ENCODE results near the gene SMIM38. TPM values are rescaled to one million over a fixed set of nuclear protein-coding genes. Genes with fewer than 3 reads are reported as not detected.

The SMIM38 gene
- total RNA-seq, 2 donors from 2014 or later, result 3.0 to 4.2 TPM

DNA sequence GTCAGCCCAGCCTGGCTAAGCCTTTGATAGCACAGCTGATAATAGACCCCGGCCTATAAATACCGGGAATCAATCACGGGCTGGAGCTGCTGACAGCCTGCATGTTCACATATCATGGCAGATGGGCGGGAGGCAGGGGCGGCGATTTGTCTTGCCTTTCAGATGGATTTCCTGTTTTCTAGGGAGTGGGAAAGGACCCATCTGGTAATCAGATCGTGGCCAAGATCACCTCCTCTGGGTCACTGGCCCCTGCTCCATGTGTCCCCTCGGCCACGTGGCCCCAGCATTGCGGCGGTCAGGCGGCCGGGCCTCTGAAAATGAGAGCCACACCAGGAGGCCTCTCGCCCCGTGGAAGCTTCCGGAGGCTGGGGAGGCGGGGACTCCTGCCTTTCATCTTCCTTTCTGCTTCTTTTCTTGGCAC is 36.6 kb downstream of the SMIM38 start:
- Histone ChIP-seq H3K27ac (no peak overlapping the region), H3K27me3 (replicated peaks; ENCODE audit: insufficient read depth) (no peaks in the 10 kb centered on the region), H3K4me3 (no peak overlapping the region), H3K36me3 (no peaks in the 10 kb centered on the region), H3K4me1 (ENCODE audit: control insufficient read depth in 1 of 2, low read depth in 2 of 2) (no peaks in the 10 kb centered on the region), H3K9me3 (no peaks in the 10 kb centered on the region)
- DNase-seq (ENCODE audit: low spot score) (no peak), ATAC-seq (ENCODE audit: insufficient number of reproducible peaks, low FRiP score, low read depth) (no peak)
- TF ChIP-seq, protein P1, sequence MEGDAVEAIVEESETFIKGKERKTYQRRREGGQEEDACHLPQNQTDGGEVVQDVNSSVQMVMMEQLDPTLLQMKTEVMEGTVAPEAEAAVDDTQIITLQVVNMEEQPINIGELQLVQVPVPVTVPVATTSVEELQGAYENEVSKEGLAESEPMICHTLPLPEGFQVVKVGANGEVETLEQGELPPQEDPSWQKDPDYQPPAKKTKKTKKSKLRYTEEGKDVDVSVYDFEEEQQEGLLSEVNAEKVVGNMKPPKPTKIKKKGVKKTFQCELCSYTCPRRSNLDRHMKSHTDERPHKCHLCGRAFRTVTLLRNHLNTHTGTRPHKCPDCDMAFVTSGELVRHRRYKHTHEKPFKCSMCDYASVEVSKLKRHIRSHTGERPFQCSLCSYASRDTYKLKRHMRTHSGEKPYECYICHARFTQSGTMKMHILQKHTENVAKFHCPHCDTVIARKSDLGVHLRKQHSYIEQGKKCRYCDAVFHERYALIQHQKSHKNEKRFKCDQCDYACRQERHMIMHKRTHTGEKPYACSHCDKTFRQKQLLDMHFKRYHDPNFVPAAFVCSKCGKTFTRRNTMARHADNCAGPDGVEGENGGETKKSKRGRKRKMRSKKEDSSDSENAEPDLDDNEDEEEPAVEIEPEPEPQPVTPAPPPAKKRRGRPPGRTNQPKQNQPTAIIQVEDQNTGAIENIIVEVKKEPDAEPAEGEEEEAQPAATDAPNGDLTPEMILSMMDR (IDR thresholded peaks at IDR 0.05), result no peak

- H3K27ac ChIP-seq, result no peak overlapping the region
- TF ChIP-seq, protein P1 (IDR thresholded peaks at IDR 0.05), result no peak
Observed at GRCh38 chr11:69193151-69193550, 37.4 kb downstream of the SMIM38 start.

GRCh38 chr11:69193629-69194028 is 37.9 kb downstream of the SMIM38 start:
- H3K4me1 ChIP-seq (ENCODE audit: control insufficient read depth in 1 of 2, low read depth in 2 of 2), result no peaks in the 10 kb centered on the region
- no peak overlapping the region for H3K4me3 ChIP-seq
- H3K27ac ChIP-seq, result no peak overlapping the region
- TF ChIP-seq, protein P1 (IDR thresholded peaks at IDR 0.05), result no peak
- DNase-seq (ENCODE audit: low spot score) (no peak), ATAC-seq (ENCODE audit: insufficient number of reproducible peaks, low FRiP score, low read depth) (no peak)
- no peaks in the 10 kb centered on the region for H3K36me3 ChIP-seq
- no peaks in the 10 kb centered on the region for H3K27me3 ChIP-seq (replicated peaks; ENCODE audit: insufficient read depth)
- H3K9me3 ChIP-seq, result no peaks in the 10 kb centered on the region

More at GRCh38 chr11:69193151-69193550, 37.4 kb downstream of the SMIM38 start:
- no peak for ATAC-seq (ENCODE audit: insufficient number of reproducible peaks, low FRiP score, low read depth)
- Histone ChIP-seq H3K9me3 (no peaks in the 10 kb centered on the region), H3K4me1 (ENCODE audit: control insufficient read depth in 1 of 2, low read depth in 2 of 2) (no peaks in the 10 kb centered on the region), H3K36me3 (no peaks in the 10 kb centered on the region), H3K27me3 (replicated peaks; ENCODE audit: insufficient read depth) (no peaks in the 10 kb centered on the region), H3K4me3 (no peak overlapping the region)
- no peak for DNase-seq (ENCODE audit: low spot score)

GRCh38 chr11:69194396-69194795 is 38.7 kb downstream of the SMIM38 start:
- Histone ChIP-seq H3K36me3 (no peaks in the 10 kb centered on the region), H3K4me1 (ENCODE audit: control insufficient read depth in 1 of 2, low read depth in 2 of 2) (no peaks in the 10 kb centered on the region), H3K9me3 (no peaks in the 10 kb centered on the region), H3K27me3 (replicated peaks; ENCODE audit: insufficient read depth) (no peaks in the 10 kb centered on the region), H3K27ac (no peak overlapping the region), H3K4me3 (no peak overlapping the region)
- no peak for DNase-seq (ENCODE audit: low spot score)
- TF ChIP-seq, protein P1 (IDR thresholded peaks at IDR 0.05), result no peak
- no peak for ATAC-seq (ENCODE audit: insufficient number of reproducible peaks, low FRiP score, low read depth)

GRCh38 chr11:69194956-69195355 is 39.2 kb downstream of the SMIM38 start:
- Histone ChIP-seq H3K27me3 (replicated peaks; ENCODE audit: insufficient read depth) (no peaks in the 10 kb centered on the region), H3K9me3 (no peaks in the 10 kb centered on the region), H3K4me3 (no peak overlapping the region), H3K4me1 (ENCODE audit: control insufficient read depth in 1 of 2, low read depth in 2 of 2) (no peaks in the 10 kb centered on the region), H3K36me3 (no peaks in the 10 kb centered on the region), H3K27ac (no peak overlapping the region)
- ATAC-seq (ENCODE audit: insufficient number of reproducible peaks, low FRiP score, low read depth) (no peak), DNase-seq (ENCODE audit: low spot score) (no peak)
- TF ChIP-seq, protein P1 (IDR thresholded peaks at IDR 0.05), result no peak

All from thoracic aorta (tissue), 2 donors.